Central memory CD8-positive, alpha-beta T cell (primary cell): ENCODE measurements around the gene GORASP2.

Source experiments
- ATAC-seq: fragments of 150-1000 bp; cut with Tn5 transposase; replicated peaks from 2 replicates; pipeline ENCODE4 v1.10.0; 2022; ENCODE audit warnings: mild to moderate bottlenecking, moderate FRiP score, moderate number of reproducible peaks; ENCODE audit not compliant: poor library complexity, severe bottlenecking; ENCODE audit errors: extremely low read depth
- DNase-seq, 2 donors: peaks; one replicate each; pipeline ENCODE4 v3.0.0; 2021; ENCODE audit warnings: low spot score in 2 of 2
- H3K27ac Mint-ChIP-seq: one replicate; pipeline ENCODE4 v1.8.0; 2022; ENCODE audit warnings: low read depth, mild to moderate bottlenecking, moderate library complexity, mixed read lengths
- H3K27me3 Mint-ChIP-seq: one replicate; pipeline ENCODE4 v1.8.0; 2022; ENCODE audit warnings: mixed read lengths
- H3K36me3 Mint-ChIP-seq: one replicate; pipeline ENCODE4 v1.8.0; 2022; ENCODE audit warnings: mild to moderate bottlenecking, moderate library complexity, mixed read lengths; ENCODE audit not compliant: insufficient read depth
- H3K4me1 Mint-ChIP-seq: one replicate; pipeline ENCODE4 v1.8.0; 2022; ENCODE audit warnings: mixed read lengths
- H3K4me3 Mint-ChIP-seq: one replicate; pipeline ENCODE4 v1.8.0; 2022; ENCODE audit warnings: mild to moderate bottlenecking, moderate library complexity, mixed read lengths
- H3K9me3 Mint-ChIP-seq: one replicate; pipeline ENCODE4 v1.8.0; 2022; ENCODE audit warnings: mixed read lengths

Gene GORASP2

DNA sequence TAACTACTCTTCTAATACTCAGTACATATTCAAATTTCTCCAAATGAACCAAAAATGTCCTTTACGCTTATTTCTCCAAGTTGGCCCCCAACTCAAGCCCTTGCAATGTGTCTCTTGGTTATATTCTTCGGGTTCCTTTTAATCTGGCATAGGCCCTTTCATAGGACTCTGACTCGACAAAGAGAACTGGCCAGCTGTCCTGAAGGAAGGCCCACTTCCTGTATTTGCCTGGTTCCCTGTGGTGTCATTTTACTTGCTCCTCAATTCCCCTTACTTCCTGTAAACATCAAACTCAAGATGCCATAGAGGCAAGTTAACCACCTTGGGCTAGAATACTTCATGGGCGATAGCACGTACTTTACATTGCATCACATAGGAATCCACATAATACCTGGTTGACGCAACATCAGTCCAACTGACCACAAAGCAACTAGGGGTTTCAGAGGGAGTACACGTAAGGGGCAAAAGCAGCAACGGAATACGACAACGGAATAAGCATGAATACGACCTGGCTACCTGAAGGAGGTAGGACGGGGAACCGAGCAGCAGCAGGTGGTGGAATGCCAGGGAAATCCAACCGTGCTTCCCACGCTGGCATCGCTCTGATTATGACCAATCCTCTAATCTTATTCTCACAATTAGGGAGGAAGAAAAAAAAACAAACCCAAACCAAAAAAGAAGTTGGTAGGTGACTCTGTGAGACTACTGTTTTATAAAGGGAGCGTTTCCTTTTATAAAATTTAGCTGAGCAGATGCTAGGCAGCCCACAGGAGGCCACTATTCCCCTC lies 823 bp upstream of the GORASP2 start:
- Mint-ChIP-seq H3K9me3 (no peaks in the 10 kb centered on the region), H3K27ac (peak overlapping the region; percentile 88)

GRCh38 chr2:170929686-170930050 lies 615 bp downstream of the GORASP2 start:
- no peaks in the 10 kb centered on the region for H3K9me3 Mint-ChIP-seq
- DNase-seq, result peak in 1 of 2 donors; percentile 28
- peak overlapping the region; percentile 94 for H3K4me3 Mint-ChIP-seq
- H3K4me1 Mint-ChIP-seq, result peaks cover 50% of the 10 kb centered on the region
- H3K27me3 Mint-ChIP-seq, result no peaks in the 10 kb centered on the region
- peaks cover 13% of the 10 kb centered on the region for H3K36me3 Mint-ChIP-seq
- H3K27ac Mint-ChIP-seq, result peak overlapping the region; percentile 88
- ATAC-seq, result no peak

More for the DNA sequence above, 823 bp upstream of the GORASP2 start:
- Mint-ChIP-seq H3K36me3 (peaks cover 12% of the 10 kb centered on the region), H3K4me3 (peak overlapping the region; percentile 94), H3K27me3 (no peaks in the 10 kb centered on the region), H3K4me1 (peaks cover 37% of the 10 kb centered on the region)
- DNase-seq (no peak), ATAC-seq (no peak)

GRCh38 chr2:170930131-170930990 lies 1.3 kb downstream of the GORASP2 start:
- Mint-ChIP-seq H3K9me3 (no peaks in the 10 kb centered on the region), H3K27ac (peak overlapping the region; percentile 88), H3K27me3 (no peaks in the 10 kb centered on the region), H3K36me3 (peaks cover 14% of the 10 kb centered on the region), H3K4me1 (peaks cover 52% of the 10 kb centered on the region), H3K4me3 (peak overlapping the region; percentile 94)
- DNase-seq (peak; percentile 43 to 63), ATAC-seq (peak; percentile 50)

- Mint-ChIP-seq H3K4me3 (peak overlapping the region; percentile 94), H3K36me3 (peaks cover 14% of the 10 kb centered on the region), H3K4me1 (peaks cover 52% of the 10 kb centered on the region), H3K27me3 (no peaks in the 10 kb centered on the region), H3K27ac (peak overlapping the region; percentile 88), H3K9me3 (no peaks in the 10 kb centered on the region)
- no peak for DNase-seq
- ATAC-seq, result no peak
These were observed 1.9 kb downstream of the GORASP2 start for GRCh38 chr2:170930991-170931266.

DNA sequence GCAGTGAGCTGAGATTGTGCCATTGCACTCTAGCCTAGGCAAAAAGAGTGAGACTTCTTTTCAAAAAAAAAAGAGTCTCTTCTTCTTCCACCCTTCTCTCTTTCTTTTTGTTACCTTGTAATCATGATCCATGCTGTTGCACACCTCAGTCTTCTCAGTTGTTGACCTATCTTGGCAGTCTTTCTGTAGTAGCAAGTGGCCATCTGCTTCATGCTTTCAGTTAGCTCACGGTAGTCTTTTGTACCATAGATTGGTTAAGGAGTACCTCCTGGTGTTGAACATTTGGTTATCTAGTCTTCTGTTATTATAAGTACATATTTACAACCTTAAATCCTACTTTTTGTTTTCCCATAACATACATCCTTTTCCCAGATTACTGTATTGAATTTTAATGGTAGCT lies 3.1 kb downstream of the GORASP2 start:
- Mint-ChIP-seq H3K27ac (no peak overlapping the region), H3K36me3 (peaks cover 17% of the 10 kb centered on the region), H3K27me3 (no peaks in the 10 kb centered on the region), H3K4me1 (peaks cover 58% of the 10 kb centered on the region), H3K9me3 (no peaks in the 10 kb centered on the region), H3K4me3 (no peak overlapping the region)
- ATAC-seq, result no peak
- no peak for DNase-seq

GRCh38 chr2:170932948-170933347 lies 3.9 kb downstream of the GORASP2 start:
- H3K4me3 Mint-ChIP-seq, result no peak overlapping the region
- peaks cover 18% of the 10 kb centered on the region for H3K36me3 Mint-ChIP-seq
- no peaks in the 10 kb centered on the region for H3K9me3 Mint-ChIP-seq
- DNase-seq, result no peak
- no peak overlapping the region for H3K27ac Mint-ChIP-seq
- H3K27me3 Mint-ChIP-seq, result no peaks in the 10 kb centered on the region
- peaks cover 66% of the 10 kb centered on the region for H3K4me1 Mint-ChIP-seq
- no peak for ATAC-seq

- ATAC-seq (no peak), DNase-seq (no peak)
- H3K4me1 Mint-ChIP-seq, result peaks cover 76% of the 10 kb centered on the region
- no peaks in the 10 kb centered on the region for H3K9me3 Mint-ChIP-seq
- no peaks in the 10 kb centered on the region for H3K27me3 Mint-ChIP-seq
- H3K27ac Mint-ChIP-seq, result peak overlapping the region; percentile 30
- H3K36me3 Mint-ChIP-seq, result peaks cover 13% of the 10 kb centered on the region
- H3K4me3 Mint-ChIP-seq, result no peak overlapping the region
These were observed 8.8 kb downstream of the GORASP2 start for GRCh38 chr2:170937709-170938379.

- no peak overlapping the region for H3K4me3 Mint-ChIP-seq
- H3K4me1 Mint-ChIP-seq, result peaks cover 70% of the 10 kb centered on the region
- H3K27me3 Mint-ChIP-seq, result no peaks in the 10 kb centered on the region
- DNase-seq (no peak), ATAC-seq (no peak)
- no peaks in the 10 kb centered on the region for H3K9me3 Mint-ChIP-seq
- no peak overlapping the region for H3K27ac Mint-ChIP-seq
- H3K36me3 Mint-ChIP-seq, result peaks cover 10% of the 10 kb centered on the region
These were observed 11.0 kb downstream of the GORASP2 start for GRCh38 chr2:170940066-170940465.

GRCh38 chr2:170942615-170943014 lies 13.6 kb downstream of the GORASP2 start:
- H3K9me3 Mint-ChIP-seq, result no peaks in the 10 kb centered on the region
- no peak overlapping the region for H3K27ac Mint-ChIP-seq
- peaks cover 66% of the 10 kb centered on the region for H3K4me1 Mint-ChIP-seq
- no peak for DNase-seq
- peaks cover 3% of the 10 kb centered on the region for H3K36me3 Mint-ChIP-seq
- H3K4me3 Mint-ChIP-seq, result no peak overlapping the region
- H3K27me3 Mint-ChIP-seq, result no peaks in the 10 kb centered on the region
- no peak for ATAC-seq

DNA sequence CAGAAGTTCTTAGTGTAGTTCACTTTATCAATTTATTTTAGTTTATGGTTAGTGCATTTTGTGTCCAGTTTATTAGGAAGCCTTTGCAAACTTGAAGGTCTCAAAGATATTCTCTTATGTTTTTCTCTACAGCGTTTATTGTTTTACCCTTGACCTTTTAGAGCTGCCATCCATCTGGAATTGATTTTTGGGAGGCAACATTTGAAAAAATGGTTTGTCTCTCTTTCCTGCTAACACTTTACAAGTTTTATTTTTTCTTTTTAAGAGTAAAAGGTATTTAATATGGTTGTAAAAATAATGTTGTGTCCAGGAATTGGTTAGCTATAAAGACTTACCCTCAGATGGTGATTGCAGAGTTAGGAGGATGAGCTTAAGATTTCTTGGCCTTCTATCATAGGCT lies 14.0 kb downstream of the GORASP2 start:
- Mint-ChIP-seq H3K4me3 (no peak overlapping the region), H3K36me3 (peaks cover 5% of the 10 kb centered on the region), H3K4me1 (peaks cover 63% of the 10 kb centered on the region), H3K9me3 (no peaks in the 10 kb centered on the region), H3K27me3 (no peaks in the 10 kb centered on the region), H3K27ac (no peak overlapping the region)
- DNase-seq (no peak), ATAC-seq (no peak)

GRCh38 chr2:170943596-170943995 lies 14.5 kb downstream of the GORASP2 start:
- Mint-ChIP-seq H3K36me3 (peaks cover 5% of the 10 kb centered on the region), H3K27me3 (no peaks in the 10 kb centered on the region), H3K4me1 (peaks cover 58% of the 10 kb centered on the region), H3K4me3 (no peak overlapping the region), H3K27ac (no peak overlapping the region), H3K9me3 (no peaks in the 10 kb centered on the region)
- DNase-seq (no peak), ATAC-seq (no peak)

DNA sequence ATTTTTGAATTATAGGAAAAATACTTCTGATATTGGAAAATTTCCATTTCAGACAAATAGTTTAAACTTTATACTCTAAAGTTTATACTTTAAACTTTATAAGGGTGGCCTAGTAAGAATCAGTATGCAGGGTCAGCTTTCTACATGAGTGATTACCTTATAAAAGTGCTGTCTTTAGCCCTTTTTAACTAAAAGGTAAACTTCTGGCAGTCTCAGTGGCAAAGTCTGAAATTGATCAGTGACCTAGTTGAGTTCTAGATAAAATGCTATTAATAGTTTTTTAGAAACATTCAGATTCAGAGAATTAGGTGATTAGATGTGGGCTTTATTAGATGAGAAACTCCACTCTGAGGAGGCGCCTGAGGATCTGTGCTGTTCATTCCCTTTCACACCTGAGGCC lies 15.5 kb downstream of the GORASP2 start:
- H3K9me3 Mint-ChIP-seq, result no peaks in the 10 kb centered on the region
- peaks cover 49% of the 10 kb centered on the region for H3K4me1 Mint-ChIP-seq
- no peaks in the 10 kb centered on the region for H3K27me3 Mint-ChIP-seq

More for the DNA sequence above, 15.5 kb downstream of the GORASP2 start:
- H3K36me3 Mint-ChIP-seq, result peaks cover 7% of the 10 kb centered on the region
- ATAC-seq (no peak), DNase-seq (no peak)
- H3K27ac Mint-ChIP-seq, result no peak overlapping the region
- H3K4me3 Mint-ChIP-seq, result no peak overlapping the region
